Stimulated activated CD8-positive, alpha-beta memory T cell treated with anti-CD3 and anti-CD28 coated beads, Interleukin-4, amount 100 ng/mL, for 1 hour (primary cell): ENCODE measurements around the gene EVI2A.
"Not testable (repeated sequence)": the region's sequence is repeated elsewhere in the genome, so short reads cannot be mapped to it uniquely, and the experiment has no call there.

Experiments used
- DNase-seq, 2 donors: peaks; one replicate each; pipeline ENCODE4 v3.0.0-alpha.2; 2020; ENCODE audit warnings: low read depth in 2 of 2, low spot score in 1 of 2

EVI2A gene

DNA sequence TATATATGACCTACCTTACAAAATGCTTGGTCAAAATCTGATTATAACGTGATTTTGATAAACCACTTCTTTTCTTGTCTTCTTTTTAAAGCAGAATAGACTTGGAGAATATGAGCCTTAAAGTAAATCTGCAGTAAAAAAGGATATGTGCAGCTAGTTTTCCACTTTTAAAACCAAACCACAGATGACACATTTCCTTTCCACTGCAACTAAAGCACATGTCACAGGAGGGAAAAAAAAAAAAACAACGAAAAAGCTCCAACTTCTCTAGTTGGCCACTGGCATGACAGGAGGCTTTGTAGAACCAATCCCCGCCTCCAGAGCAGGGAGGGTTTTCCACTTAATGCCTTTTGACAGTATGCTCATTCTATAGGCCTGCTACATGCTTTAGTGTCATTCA, at the start of gene EVI2A:
Gene EVI2A, minus strand, starts transcription at position 142 of the 400 bp plus-strand sequence. CDS start 2,609 bp downstream, outside the sequence.
- peak; percentile 41 to 58 for DNase-seq

DNA sequence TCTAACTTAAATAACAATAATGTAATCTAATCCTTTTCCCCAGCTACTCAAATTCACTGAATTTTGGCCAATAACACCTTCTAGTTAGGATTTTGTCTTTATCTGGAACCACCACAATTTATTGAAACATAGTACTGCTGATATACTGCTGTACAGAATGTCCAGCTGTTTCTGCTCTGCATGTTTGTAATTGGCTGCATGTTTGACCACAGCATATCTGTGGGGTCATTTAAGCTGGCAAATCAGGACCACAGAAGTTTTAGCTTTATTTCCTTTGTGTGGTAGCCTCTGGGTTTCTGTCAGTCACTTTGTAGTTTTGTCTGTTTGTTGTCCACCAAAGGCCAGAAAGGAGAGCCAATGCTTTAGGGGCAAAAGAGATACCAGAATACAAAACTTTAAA, 47.8 kb upstream of the EVI2A start:
- no peak for DNase-seq

GRCh38 chr17:31366088-31366487, 44.7 kb upstream of the EVI2A start:
- no peak for DNase-seq

GRCh38 chr17:31364012-31364411, 42.6 kb upstream of the EVI2A start:
- DNase-seq = no peak

DNA sequence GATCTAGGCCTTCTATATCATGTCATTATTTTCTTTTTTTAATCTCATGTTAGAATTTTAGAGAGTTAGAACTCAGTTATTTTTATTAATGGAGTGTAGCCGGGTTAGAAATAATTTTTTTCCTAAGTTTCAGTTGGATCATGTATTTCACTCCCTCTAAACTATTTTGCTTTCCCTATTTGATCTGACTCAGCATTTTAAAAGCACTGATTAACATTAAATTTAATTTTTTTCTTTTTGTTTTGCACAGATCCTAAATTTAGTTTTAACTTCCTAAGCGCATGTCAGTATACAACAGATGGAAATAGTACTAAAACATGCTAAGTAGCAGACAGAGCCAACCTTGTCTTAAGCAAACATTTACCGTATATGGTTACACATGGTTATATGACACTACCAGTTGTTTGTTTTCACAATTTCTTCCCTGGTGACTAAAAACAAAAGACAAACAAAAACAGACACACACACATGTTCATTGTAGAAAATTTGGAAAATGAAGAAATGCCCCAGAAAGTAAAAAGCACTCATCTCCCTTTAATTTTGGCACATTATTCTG, 36.5 kb upstream of the EVI2A start:
- no peak for DNase-seq

DNA sequence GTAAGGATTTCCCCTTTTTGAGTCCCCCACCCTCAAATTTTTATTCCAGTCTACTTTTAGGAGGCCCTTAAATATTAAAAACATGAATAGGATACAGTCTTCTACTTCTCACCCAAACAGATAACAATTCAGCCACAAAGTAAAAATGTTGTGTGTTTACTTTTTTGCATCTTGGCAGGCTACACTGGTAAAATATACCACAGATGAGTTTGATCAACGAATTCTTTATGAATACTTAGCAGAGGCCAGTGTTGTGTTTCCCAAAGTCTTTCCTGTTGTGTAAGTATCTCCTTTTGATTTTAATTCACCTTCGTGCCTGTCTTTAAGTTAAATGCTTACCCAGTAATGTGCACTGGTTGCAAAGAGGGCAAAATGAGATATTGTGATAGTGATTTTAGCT, 35.7 kb upstream of the EVI2A start:
- no peak for DNase-seq

- DNase-seq = no peak
These were observed 34.5 kb upstream of the EVI2A start for GRCh38 chr17:31355935-31356334.

DNA sequence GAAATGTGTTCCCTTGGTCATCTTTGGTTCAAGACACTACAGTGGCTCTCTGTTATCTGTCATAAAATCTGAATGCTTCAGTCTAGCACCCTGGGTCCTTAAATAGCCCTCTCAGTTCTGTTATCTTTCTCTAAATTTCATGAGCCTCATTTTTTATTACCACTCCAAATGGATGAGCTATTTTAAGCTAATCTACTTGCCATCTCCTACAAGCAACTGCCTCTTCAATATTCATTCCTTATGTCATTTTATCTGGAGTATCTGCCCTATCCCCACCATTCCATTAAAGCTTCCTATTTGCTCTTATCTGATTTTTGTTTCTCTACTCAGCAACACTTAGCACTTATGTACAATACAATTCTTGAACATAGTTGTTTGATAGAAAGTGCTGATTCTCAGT, 28.0 kb upstream of the EVI2A start:
- no peak for DNase-seq

DNA sequence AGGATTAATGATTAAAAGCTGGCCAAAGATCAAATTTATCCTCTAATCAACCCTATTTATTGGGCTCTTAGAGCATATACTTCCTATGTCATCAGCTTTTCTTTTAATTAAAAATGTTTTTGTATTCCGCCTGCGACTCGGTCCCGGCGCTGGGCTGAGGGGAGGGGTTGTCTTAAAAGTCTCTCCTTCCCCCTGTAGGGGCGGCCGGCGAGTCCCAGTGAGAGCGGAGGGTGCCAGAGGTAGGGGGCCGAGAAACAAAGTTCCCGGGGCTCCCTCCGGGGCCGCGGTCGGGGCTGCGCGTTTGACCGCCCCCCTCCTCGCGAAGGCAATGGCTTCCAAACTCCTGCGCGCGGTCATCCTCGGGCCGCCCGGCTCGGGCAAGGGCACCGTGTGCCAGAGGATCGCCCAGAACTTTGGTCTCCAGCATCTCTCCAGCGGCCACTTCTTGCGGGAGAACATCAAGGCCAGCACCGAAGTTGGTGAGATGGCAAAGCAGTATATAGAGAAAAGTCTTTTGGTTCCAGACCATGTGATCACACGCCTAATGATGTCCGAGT, 23.8 kb upstream of the EVI2A start:
- not testable (repeated sequence) for DNase-seq

GRCh38 chr17:31339906-31340661, 18.7 kb upstream of the EVI2A start:
- no peak for DNase-seq

- no peak for DNase-seq
These were observed 7.8 kb upstream of the EVI2A start for GRCh38 chr17:31329221-31329620.

GRCh38 chr17:31328160-31328535, 6.7 kb upstream of the EVI2A start:
- DNase-seq = no peak

DNA sequence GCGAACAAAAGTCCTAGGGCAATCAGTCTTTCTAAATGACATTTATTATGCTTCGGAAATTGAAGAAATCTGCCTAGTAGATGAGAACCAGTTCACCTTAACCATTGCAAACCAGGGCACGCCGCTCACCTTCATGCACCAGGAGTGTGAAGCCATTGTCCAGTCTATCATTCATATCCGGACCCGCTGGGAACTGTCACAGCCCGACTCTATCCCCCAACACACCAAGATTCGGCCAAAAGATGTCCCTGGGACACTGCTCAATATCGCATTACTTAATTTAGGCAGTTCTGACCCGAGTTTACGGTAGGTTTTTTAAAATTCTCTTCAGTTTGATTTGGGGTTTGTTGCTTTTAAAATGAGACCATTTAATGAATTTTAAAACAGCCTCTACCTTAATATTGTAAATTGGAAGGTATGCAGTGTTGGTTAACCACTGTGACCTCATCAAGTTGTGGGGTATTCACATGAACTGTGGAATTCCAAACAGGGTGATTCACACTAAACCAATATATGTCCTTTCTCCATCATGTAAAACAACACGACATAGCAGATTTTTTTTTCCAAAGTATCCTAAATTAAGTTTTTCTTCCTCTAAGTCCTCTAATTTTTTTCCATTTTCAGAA, 6.2 kb upstream of the EVI2A start:
- no peak for DNase-seq

DNA sequence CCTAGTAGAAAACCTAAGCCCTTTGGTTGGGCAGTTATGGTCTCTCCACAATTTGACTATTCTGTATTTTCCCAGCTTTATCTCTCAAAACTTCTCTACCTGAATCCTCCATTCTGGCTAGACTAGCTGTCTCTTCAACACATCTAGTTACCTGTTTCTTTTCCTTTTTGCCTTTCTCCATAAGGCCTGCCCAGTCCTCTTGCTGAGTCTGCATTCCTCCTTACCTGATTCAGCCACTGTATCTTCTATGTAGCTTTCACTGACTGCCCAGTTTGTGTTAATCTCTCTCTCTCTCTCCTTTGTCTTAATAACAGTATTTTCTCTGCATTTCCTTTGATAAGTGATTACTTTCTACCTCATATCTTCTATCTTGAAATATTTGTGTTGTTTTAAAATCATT, 2.1 kb upstream of the EVI2A start:
- no peak for DNase-seq

DNA sequence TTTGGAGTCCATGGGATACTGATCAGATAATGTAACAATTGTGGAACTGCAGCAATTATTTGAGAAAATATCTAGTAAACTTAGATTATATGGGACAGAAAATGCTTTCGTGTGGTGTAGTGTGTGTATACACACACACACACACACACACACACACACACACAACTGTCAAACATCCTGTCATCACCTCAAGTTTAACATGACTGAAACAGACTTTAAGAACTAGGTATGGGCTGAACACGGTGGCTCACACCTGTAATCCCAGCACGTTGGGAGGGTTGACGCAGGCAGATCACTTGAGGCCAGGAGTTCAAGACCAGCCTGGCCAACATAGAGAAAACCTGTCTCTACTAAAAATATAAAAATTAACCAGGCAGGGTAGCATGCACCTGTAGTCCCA, 544 bp upstream of the EVI2A start:
- no peak for DNase-seq

GRCh38 chr17:31320791-31321190, 631 bp downstream of the EVI2A start:
- no peak for DNase-seq

- DNase-seq = no peak
These were observed 1.2 kb downstream of the EVI2A start for GRCh38 chr17:31320241-31320640.

GRCh38 chr17:31318851-31319661, 2.4 kb downstream of the EVI2A start:
- no peak for DNase-seq

DNA sequence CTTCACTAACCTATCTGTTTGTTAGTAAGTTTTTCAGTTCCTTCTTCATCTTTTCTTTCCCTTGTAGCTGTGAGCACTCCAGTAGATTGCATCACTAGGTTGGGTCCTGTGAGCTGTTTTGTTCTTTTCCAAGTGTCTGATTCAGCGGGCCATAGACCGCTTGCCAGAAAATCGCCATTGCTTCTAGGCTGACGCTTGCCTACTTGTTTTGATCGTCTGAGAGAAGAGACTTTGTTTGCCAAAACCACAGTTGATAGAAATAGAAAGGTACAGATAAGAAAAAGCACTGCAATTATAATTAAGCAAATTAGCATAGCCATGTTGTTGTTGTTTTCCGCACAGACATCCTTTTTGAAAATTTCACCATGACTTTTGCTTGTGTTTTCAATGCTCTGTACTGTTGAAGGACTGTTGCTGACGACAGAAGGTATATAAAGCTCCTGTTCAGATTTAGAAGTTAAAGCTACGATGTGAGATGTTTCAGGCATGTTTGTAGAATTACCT, 3.1 kb downstream of the EVI2A start:
- peak; percentile 18 to 21 for DNase-seq

- DNase-seq = no peak
These were observed 6.7 kb downstream of the EVI2A start for GRCh38 chr17:31314782-31315100.

DNA sequence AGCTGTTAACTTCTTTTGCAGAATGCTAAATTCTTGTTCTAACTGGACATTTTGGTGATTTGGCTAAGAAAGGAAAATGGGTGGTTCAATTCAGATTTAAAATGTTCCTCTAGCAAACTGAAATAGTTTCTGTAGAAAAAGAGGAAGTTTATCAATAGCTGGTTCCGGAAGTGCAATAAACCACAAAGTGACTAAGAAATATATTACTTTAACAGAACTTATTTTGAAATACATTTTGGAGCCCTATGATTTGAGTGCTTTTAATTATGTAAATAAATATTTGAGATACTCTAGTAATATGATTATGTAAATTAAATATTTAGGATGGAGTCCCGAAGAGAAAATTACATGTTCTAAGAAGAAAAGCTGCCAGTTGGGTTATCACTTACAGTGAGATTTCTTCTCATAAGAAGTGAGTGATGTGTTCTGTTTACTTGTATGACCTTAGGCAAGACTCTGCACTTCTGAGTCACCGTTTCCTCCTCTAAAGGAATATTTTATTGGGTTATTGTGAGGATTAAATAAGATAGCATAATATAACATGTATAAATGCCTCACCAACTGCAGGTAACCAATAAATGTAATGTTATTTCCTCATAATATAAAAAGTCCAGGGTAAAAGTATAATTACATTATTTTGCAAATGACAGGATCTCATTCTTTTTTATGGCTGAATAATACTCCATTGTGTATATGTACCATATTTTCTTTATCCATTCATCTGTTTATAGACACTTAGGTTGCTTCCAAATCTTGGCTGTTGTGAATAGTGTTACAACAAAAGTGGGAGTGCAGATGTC, 7.2 kb downstream of the EVI2A start, which contains the start of gene EVI2B:
Gene EVI2B, minus strand, starts transcription at position 73 of the 800 bp plus-strand sequence. CDS start 8,445 bp downstream, outside the sequence.
- DNase-seq = no peak
